ENCODE results near the gene KIZ. TPM values are rescaled to one million over a fixed set of nuclear protein-coding genes. Genes with fewer than 3 reads are reported as not detected.

The KIZ gene, protein sequence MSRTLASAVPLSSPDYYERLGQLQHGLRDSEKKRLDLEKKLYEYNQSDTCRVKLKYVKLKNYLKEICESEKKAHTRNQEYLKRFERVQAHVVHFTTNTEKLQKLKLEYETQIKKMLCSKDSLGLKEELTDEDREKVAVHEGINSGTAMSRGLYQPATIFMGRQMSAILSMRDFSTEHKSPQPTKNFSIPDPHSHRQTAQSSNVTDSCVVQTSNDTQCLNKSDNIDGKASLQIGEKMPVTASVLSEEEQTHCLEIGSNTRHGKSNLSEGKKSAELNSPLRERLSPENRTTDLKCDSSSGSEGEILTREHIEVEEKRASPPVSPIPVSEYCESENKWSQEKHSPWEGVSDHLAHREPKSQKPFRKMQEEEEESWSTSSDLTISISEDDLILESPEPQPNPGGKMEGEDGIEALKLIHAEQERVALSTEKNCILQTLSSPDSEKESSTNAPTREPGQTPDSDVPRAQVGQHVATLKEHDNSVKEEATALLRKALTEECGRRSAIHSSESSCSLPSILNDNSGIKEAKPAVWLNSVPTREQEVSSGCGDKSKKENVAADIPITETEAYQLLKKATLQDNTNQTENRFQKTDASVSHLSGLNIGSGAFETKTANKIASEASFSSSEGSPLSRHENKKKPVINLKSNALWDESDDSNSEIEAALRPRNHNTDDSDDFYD
- total RNA-seq (2021) (39.6 to 43.6 TPM (median 41.8 TPM) in 3 replicates), Bru-seq, nascent RNA (percentile 78 among the genes with signal in this experiment)
- long read RNA-seq, experiment 1, transcript KIZ-210 (13 exons, 2,130 nt), result major isoform, 25 of 77 reads
- long read RNA-seq, experiment 1, partial matches to known transcripts, result 12 of 77 reads
- long read RNA-seq, experiment 1, other reads (novel, unspliced or antisense), result 37 of 77 reads
- long read RNA-seq, experiment 2, transcript KIZ-210 (13 exons, 2,130 nt), result major isoform, 7 of 29 reads
- long read RNA-seq, experiment 2, partial matches to known transcripts, result 7 of 29 reads
- long read RNA-seq, experiment 2, other reads (novel, unspliced or antisense), result 14 of 29 reads
- long read RNA-seq, experiment 3, transcript KIZ-210 (13 exons, 2,130 nt), result major isoform, 30 of 88 reads
- long read RNA-seq, experiment 3, partial matches to known transcripts, result 26 of 88 reads
- long read RNA-seq, experiment 3, other reads (novel, unspliced or antisense), result 28 of 88 reads

DNA sequence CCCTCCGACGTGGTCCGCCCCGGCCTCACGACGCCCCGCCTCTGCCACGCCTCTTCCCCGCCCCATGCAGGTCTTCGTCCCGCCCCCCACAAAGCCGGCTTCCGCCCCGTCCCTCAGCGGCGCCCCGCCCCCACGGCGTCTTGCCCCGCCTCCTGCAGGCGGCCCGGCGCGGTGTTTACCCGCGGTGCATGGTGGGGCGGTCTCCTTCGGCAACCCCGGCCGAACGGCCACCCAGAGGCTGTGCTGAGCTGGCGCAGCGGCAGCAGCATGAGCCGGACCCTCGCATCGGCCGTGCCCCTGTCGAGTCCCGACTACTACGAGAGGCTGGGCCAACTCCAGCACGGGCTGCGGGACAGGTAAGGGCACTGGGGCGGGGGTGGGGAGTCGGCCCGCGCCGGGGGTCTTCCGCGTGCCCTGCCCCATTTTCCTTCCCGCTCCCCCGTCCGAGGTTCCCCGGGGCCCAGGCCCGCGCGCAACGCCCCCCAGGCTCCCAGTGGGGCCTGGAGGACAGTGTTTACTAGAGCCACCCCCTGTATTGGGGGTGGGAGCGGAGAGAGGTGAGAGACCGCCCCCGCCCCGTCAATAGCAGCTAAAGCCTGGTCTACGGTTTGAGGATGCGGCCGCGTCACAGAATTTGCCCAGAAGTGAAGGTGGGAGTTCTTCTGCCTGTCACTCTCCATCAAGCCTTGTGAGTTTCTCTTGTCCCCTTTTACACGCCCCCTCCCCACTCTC lies at the start of gene KIZ:
Gene KIZ, plus strand, starts transcription at position 234 of the 732 bp plus-strand sequence. Its CDS starts 34 bp downstream, at position 268.
- peaks cover 2% of the 10 kb centered on the region for H3K27me3 Mint-ChIP-seq (ENCODE audit: low read depth)
- POLR2A ChIA-PET, result interaction anchor here (0.6 to 1.7 kb wide), 8 partner anchors 9 to 216 kb away, joined by 3 to 9 read pairs (median 4); partner anchors contain the start of gene XRN2
- DNase-seq (ENCODE audit: low spot score) (peak; percentile 98), ATAC-seq (peak; percentile 94)
- H3K9me3 Mint-ChIP-seq, result peaks cover under 1% of the 10 kb centered on the region; the same call in 1 of the 2 replicates
- peak within 1 kb of the TSS; percentile 95 for H3K4me3 Mint-ChIP-seq
- H3K27ac Mint-ChIP-seq, result peak within 1 kb of the TSS; percentile 99
- H3K36me3 Mint-ChIP-seq, result no peaks in the 10 kb centered on the region
- H3K4me1 Mint-ChIP-seq, result peaks cover 45% of the 10 kb centered on the region
- CTCF ChIA-PET, result interaction anchor here (0.6 to 2.6 kb wide), 14 partner anchors 8 to 404 kb away, joined by 3 to 22 read pairs (median 4); no protein-coding TSS in a partner anchor
- TF ChIP-seq ZNF263 (CRISPR knock-in tag; IDR thresholded peaks at IDR 0.05; ENCODE audit: low read depth) (0 out of 2 replicates have a peak, but pooled peaks have one; percentile 43), NFYB (CRISPR knock-in tag; conservative IDR thresholded peaks at IDR 0.05; ENCODE audit: low read depth) (no peak), HMGA2 (CRISPR knock-in tag; IDR thresholded peaks at IDR 0.05) (no peak), SOX15 (CRISPR knock-in tag; IDR thresholded peaks at IDR 0.05) (no peak), GABPB1 (CRISPR knock-in tag; IDR thresholded peaks at IDR 0.05) (peak; percentile 80), FOXK1 (CRISPR knock-in tag; IDR thresholded peaks at IDR 0.05) (peak; percentile 100), CREM (CRISPR knock-in tag; IDR thresholded peaks at IDR 0.05) (no peak)
- TF ChIP-seq, protein P1, sequence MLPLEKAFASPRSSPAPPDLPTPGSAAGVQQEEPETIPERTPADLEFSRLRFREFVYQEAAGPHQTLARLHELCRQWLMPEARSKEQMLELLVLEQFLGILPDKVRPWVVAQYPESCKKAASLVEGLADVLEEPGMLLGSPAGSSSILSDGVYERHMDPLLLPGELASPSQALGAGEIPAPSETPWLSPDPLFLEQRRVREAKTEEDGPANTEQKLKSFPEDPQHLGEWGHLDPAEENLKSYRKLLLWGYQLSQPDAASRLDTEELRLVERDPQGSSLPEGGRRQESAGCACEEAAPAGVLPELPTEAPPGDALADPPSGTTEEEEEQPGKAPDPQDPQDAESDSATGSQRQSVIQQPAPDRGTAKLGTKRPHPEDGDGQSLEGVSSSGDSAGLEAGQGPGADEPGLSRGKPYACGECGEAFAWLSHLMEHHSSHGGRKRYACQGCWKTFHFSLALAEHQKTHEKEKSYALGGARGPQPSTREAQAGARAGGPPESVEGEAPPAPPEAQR (CRISPR knock-in tag; IDR thresholded peaks at IDR 0.05), result no peak
- TF ChIP-seq, protein P2, sequence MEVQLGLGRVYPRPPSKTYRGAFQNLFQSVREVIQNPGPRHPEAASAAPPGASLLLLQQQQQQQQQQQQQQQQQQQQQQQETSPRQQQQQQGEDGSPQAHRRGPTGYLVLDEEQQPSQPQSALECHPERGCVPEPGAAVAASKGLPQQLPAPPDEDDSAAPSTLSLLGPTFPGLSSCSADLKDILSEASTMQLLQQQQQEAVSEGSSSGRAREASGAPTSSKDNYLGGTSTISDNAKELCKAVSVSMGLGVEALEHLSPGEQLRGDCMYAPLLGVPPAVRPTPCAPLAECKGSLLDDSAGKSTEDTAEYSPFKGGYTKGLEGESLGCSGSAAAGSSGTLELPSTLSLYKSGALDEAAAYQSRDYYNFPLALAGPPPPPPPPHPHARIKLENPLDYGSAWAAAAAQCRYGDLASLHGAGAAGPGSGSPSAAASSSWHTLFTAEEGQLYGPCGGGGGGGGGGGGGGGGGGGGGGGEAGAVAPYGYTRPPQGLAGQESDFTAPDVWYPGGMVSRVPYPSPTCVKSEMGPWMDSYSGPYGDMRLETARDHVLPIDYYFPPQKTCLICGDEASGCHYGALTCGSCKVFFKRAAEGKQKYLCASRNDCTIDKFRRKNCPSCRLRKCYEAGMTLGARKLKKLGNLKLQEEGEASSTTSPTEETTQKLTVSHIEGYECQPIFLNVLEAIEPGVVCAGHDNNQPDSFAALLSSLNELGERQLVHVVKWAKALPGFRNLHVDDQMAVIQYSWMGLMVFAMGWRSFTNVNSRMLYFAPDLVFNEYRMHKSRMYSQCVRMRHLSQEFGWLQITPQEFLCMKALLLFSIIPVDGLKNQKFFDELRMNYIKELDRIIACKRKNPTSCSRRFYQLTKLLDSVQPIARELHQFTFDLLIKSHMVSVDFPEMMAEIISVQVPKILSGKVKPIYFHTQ (CRISPR knock-in tag; IDR thresholded peaks at IDR 0.05), result no peak
- TF ChIP-seq, protein P3, sequence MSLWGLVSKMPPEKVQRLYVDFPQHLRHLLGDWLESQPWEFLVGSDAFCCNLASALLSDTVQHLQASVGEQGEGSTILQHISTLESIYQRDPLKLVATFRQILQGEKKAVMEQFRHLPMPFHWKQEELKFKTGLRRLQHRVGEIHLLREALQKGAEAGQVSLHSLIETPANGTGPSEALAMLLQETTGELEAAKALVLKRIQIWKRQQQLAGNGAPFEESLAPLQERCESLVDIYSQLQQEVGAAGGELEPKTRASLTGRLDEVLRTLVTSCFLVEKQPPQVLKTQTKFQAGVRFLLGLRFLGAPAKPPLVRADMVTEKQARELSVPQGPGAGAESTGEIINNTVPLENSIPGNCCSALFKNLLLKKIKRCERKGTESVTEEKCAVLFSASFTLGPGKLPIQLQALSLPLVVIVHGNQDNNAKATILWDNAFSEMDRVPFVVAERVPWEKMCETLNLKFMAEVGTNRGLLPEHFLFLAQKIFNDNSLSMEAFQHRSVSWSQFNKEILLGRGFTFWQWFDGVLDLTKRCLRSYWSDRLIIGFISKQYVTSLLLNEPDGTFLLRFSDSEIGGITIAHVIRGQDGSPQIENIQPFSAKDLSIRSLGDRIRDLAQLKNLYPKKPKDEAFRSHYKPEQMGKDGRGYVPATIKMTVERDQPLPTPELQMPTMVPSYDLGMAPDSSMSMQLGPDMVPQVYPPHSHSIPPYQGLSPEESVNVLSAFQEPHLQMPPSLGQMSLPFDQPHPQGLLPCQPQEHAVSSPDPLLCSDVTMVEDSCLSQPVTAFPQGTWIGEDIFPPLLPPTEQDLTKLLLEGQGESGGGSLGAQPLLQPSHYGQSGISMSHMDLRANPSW (CRISPR knock-in tag; conservative IDR thresholded peaks at IDR 0.05; ENCODE audit: low read depth), result no peak
- TF ChIP-seq, protein P4, sequence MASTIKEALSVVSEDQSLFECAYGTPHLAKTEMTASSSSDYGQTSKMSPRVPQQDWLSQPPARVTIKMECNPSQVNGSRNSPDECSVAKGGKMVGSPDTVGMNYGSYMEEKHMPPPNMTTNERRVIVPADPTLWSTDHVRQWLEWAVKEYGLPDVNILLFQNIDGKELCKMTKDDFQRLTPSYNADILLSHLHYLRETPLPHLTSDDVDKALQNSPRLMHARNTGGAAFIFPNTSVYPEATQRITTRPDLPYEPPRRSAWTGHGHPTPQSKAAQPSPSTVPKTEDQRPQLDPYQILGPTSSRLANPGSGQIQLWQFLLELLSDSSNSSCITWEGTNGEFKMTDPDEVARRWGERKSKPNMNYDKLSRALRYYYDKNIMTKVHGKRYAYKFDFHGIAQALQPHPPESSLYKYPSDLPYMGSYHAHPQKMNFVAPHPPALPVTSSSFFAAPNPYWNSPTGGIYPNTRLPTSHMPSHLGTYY (CRISPR knock-in tag; IDR thresholded peaks at IDR 0.05), result no peak
- TF ChIP-seq, protein P5, sequence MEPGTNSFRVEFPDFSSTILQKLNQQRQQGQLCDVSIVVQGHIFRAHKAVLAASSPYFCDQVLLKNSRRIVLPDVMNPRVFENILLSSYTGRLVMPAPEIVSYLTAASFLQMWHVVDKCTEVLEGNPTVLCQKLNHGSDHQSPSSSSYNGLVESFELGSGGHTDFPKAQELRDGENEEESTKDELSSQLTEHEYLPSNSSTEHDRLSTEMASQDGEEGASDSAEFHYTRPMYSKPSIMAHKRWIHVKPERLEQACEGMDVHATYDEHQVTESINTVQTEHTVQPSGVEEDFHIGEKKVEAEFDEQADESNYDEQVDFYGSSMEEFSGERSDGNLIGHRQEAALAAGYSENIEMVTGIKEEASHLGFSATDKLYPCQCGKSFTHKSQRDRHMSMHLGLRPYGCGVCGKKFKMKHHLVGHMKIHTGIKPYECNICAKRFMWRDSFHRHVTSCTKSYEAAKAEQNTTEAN (CRISPR knock-in tag; IDR thresholded peaks at IDR 0.05), result 0 out of 2 replicates have a peak, but pooled peaks have one; percentile 48
- TF ChIP-seq, protein P6, sequence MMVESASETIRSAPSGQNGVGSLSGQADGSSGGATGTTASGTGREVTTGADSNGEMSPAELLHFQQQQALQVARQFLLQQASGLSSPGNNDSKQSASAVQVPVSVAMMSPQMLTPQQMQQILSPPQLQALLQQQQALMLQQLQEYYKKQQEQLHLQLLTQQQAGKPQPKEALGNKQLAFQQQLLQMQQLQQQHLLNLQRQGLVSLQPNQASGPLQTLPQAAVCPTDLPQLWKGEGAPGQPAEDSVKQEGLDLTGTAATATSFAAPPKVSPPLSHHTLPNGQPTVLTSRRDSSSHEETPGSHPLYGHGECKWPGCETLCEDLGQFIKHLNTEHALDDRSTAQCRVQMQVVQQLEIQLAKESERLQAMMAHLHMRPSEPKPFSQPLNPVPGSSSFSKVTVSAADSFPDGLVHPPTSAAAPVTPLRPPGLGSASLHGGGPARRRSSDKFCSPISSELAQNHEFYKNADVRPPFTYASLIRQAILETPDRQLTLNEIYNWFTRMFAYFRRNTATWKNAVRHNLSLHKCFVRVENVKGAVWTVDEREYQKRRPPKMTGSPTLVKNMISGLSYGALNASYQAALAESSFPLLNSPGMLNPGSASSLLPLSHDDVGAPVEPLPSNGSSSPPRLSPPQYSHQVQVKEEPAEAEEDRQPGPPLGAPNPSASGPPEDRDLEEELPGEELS (CRISPR knock-in tag; IDR thresholded peaks at IDR 0.05), result peak; percentile 92
- TF ChIP-seq, protein P7, sequence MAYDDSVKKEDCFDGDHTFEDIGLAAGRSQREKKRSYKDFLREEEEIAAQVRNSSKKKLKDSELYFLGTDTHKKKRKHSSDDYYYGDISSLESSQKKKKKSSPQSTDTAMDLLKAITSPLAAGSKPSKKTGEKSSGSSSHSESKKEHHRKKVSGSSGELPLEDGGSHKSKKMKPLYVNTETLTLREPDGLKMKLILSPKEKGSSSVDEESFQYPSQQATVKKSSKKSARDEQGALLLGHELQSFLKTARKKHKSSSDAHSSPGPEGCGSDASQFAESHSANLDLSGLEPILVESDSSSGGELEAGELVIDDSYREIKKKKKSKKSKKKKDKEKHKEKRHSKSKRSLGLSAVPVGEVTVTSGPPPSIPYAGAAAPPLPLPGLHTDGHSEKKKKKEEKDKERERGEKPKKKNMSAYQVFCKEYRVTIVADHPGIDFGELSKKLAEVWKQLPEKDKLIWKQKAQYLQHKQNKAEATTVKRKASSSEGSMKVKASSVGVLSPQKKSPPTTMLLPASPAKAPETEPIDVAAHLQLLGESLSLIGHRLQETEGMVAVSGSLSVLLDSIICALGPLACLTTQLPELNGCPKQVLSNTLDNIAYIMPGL (CRISPR knock-in tag; IDR thresholded peaks at IDR 0.05), result no peak; the same call in 1 of the 2 replicates
